ENCODE data around the gene PCSK4. TPM values are rescaled to one million over a fixed set of nuclear protein-coding genes. Genes with fewer than 3 reads are reported as not detected.
A peak's percentile ranks its signal among the peaks of the same experiment; 100 is the strongest.

The PCSK4 gene
- total and polyA plus RNA-seq, 2 of the 4 experiments (the other 2 are of a cell fraction) = 0.72 to 1.7 TPM

GRCh38 chr19:1446713-1447481 lies 43.3 kb downstream of the PCSK4 start:
- Histone ChIP-seq H4K91ac (ENCODE audit: insufficient read depth, low read depth, low read length) (no peak overlapping the region), H3K79me1 (ENCODE audit: low read depth in 1 of 2, low read length in 2 of 2) (peaks cover 5 to 11% of the 10 kb centered on the region in 2 experiments; a peak in 3 of 4 replicates), H2BK5ac (ENCODE audit: low read depth, low read length, poor library complexity, severe bottlenecking) (no peak overlapping the region), H3K4me1 (ENCODE audit: control insufficient read depth, insufficient read depth, low read length) (peaks cover 5% of the 10 kb centered on the region; the same call in 1 of the 2 replicates), H3K9me1 (ENCODE audit: insufficient read depth, low read length) (no peaks in the 10 kb centered on the region), H3K27ac (ENCODE audit: insufficient read depth, low read length) (no peak overlapping the region), H2BK20ac (ENCODE audit: low read depth, low read length) (no peak overlapping the region), H4K5ac (ENCODE audit: low read depth, low read length) (no peak overlapping the region), H3K4ac (ENCODE audit: low read depth, low read length) (no peak overlapping the region), H3K4me3 (ENCODE audit: insufficient read depth, low read depth, low read length) (no peak overlapping the region), H4K8ac (ENCODE audit: low read depth in 2 of 2, low read length in 2 of 2) (no peak overlapping the region), H3K4me2 (ENCODE audit: low read depth, low read length) (peak overlapping the region; percentile 16), H3K9ac (ENCODE audit: low read depth, low read length) (no peak overlapping the region), H3K23ac (ENCODE audit: low read depth, low read length) (no peak overlapping the region), H2AK9ac (replicated peaks; ENCODE audit: low read depth, low read length, poor library complexity) (no peak overlapping the region), H2AFZ (replicated peaks; ENCODE audit: low read length, poor library complexity) (peak overlapping the region; percentile 72), H4K20me1 (ENCODE audit: insufficient read depth, low read length) (peaks cover 50% of the 10 kb centered on the region), H3K14ac (replicated peaks; ENCODE audit: low read depth, low read length) (no peak overlapping the region), H3K56ac (ENCODE audit: extremely low read depth, insufficient read depth, low read length) (no peak overlapping the region), H3K9me3 (ENCODE audit: control insufficient read depth, insufficient read depth, low read length) (no peaks in the 10 kb centered on the region), H3K36me3 (ENCODE audit: control insufficient read depth, insufficient read depth, low read length) (peaks cover 8% of the 10 kb centered on the region), H2AK5ac (ENCODE audit: low read depth, low read length) (no peak overlapping the region), H2BK15ac (ENCODE audit: low read depth, low read length) (no peak overlapping the region), H2BK120ac (ENCODE audit: low read depth, low read length) (no peak overlapping the region), H3K18ac (ENCODE audit: low read depth, low read length) (no peak overlapping the region), H3K27me3 (ENCODE audit: control insufficient read depth, insufficient read depth, low read length) (peaks cover 50% of the 10 kb centered on the region)
- dilution Hi-C loops (cut with HindIII; ENCODE audit: low sequenced_read_pairs, unreplicated experiment) = no loop called here
- BruUV-seq (replicated peaks) = no TSS peak
- DNase-seq (no peak), ATAC-seq (ENCODE audit: low read depth) (no peak)
- intact Hi-C loops (cut with micrococcal nuclease) = no loop called here
- ChIA-PET CTCF (no interaction called here), POLR2A (ENCODE audit: unreplicated experiment) (no interaction called here)
- no peak for TF ChIP-seq RAD21 (IDR thresholded peaks at IDR 0.05; ENCODE audit: low read length)
- no peak for TF ChIP-seq BHLHE40 (IDR thresholded peaks at IDR 0.05; ENCODE audit: low read depth, low read length)
- no peak for TF ChIP-seq ELK1 (IDR thresholded peaks at IDR 0.05; ENCODE audit: borderline replicate concordance, low read depth, low read length)
- peak; percentile 53; the same call in 1 of the 2 replicates for TF ChIP-seq MAZ (IDR thresholded peaks at IDR 0.05; ENCODE audit: borderline replicate concordance, low read depth, low read length)
- in situ Hi-C loops (cut with MboI; ENCODE audit: low sequenced_read_pairs) = no loop called here
- 16% methylated on average over 18 of the region's 63 CpGs; no CpG with 5 or more reads in 1 of the 2 experiments for WGBS, 2 experiments (ENCODE audit: extremely low coverage in 2 of 2, insufficient read length in 1 of 2)

Measured in IMR-90 (cell line).